ENCODE data around the gene ZMYND8. TPM values are rescaled to one million over a fixed set of nuclear protein-coding genes. Genes with fewer than 3 reads are reported as not detected.

The ZMYND8 gene
- total and polyA plus RNA-seq, 2 of the 8 experiments (the other 6 are each of a cell fraction or from before 2014, with no cell fraction given) = 50.5 to 163 TPM

- H2AK5ac ChIP-seq (ENCODE audit: low read depth, low read length) = no peak overlapping the region
- no peak overlapping the region for H3K4me2 ChIP-seq (ENCODE audit: insufficient read depth in 1 of 2, low read depth in 2 of 2, low read length in 2 of 2)
- no peak overlapping the region for H2BK5ac ChIP-seq (ENCODE audit: low read depth, low read length)
- H4K8ac ChIP-seq (ENCODE audit: extremely low read depth, insufficient read depth, low read length) = no peak overlapping the region
- peaks cover 0 to 9% of the 10 kb centered on the region in 2 experiments; a peak in 1 of 4 replicates for H3K79me2 ChIP-seq (ENCODE audit: control insufficient read depth in 1 of 2, insufficient read depth in 2 of 2, low read length in 2 of 2)
- H3K23ac ChIP-seq (ENCODE audit: insufficient read length) = no peak overlapping the region
- no peaks in the 10 kb centered on the region; a peak in 1 of 7 replicates for H3K4me1 ChIP-seq (replicated peaks in 1 of 4; ENCODE audit: control insufficient read depth in 3 of 4, insufficient read depth in 4 of 4, low read length in 3 of 4)
- TF ChIP-seq GABPA (IDR thresholded peaks at IDR 0.05; ENCODE audit: borderline replicate concordance, insufficient read depth, low read length) (no peak), GTF2F1 (IDR thresholded peaks at IDR 0.05; ENCODE audit: borderline replicate concordance, low read depth, low read length) (no peak), TBP (IDR thresholded peaks at IDR 0.05; ENCODE audit: low read depth, low read length) (no peak), EGR1 (IDR thresholded peaks at IDR 0.05; ENCODE audit: borderline replicate concordance, low read depth, low read length) (no peak), CHD2 (IDR thresholded peaks at IDR 0.05; ENCODE audit: low read length) (no peak), TCF12 (IDR thresholded peaks at IDR 0.05; ENCODE audit: low read depth, low read length) (no peak), BACH1 (IDR thresholded peaks at IDR 0.05; ENCODE audit: low read length) (no peak)
- H4K5ac ChIP-seq (ENCODE audit: insufficient read length, low read depth, low read length) = no peak overlapping the region
- no peaks in the 10 kb centered on the region for H3K27me3 ChIP-seq (replicated peaks in 1 of 4; ENCODE audit: control insufficient read depth in 3 of 4, extremely low read depth in 1 of 4, insufficient read depth in 3 of 4, low read length in 3 of 4)
- CTCF ChIA-PET (ENCODE audit: partially characterized antibody) = interaction anchor here (0.9 to 1.3 kb wide), 5 partner anchors 10 to 156 kb away, joined by 3 to 7 read pairs (median 3); no protein-coding TSS in a partner anchor
- 96% methylated on average over 9 of the region's 9 CpGs; no CpG with 5 or more reads in 1 of the 2 experiments for WGBS, 2 experiments (ENCODE audit: extremely low coverage in 1 of 2, insufficient coverage in 1 of 2, insufficient read length in 1 of 2, insufficient replicate concordance in 2 of 2, low coverage in 1 of 2, low lambda C conversion rate in 2 of 2, missing lambda C conversion rate in 1 of 2)
- peaks cover 43 to 98% (median 68%) of the 10 kb centered on the region in 4 experiments for H3K36me3 ChIP-seq (ENCODE audit: control insufficient read depth in 2 of 4, insufficient read depth in 4 of 4, low read length in 3 of 4)
- no peak overlapping the region for H3K4ac ChIP-seq (replicated peaks; ENCODE audit: insufficient read length, low read depth, low read length)
- no peak overlapping the region for H3K27ac ChIP-seq (ENCODE audit: low read depth, low read length)
- peaks cover 3% of the 10 kb centered on the region; the same call in 1 of the 2 replicates for H3K79me1 ChIP-seq (ENCODE audit: low read depth, low read length)
- no peaks in the 10 kb centered on the region for H3K23me2 ChIP-seq (ENCODE audit: low read depth, low read length)
- no peak overlapping the region for H2BK20ac ChIP-seq (ENCODE audit: low read length)
- DNase-seq (ENCODE audit: low read depth in 1 of 2, low spot score in 2 of 2) = no peak
- no peak overlapping the region for H2AFZ ChIP-seq (ENCODE audit: low read length)
- H3K56ac ChIP-seq (replicated peaks; ENCODE audit: insufficient read length, low read depth, low read length) = no peak overlapping the region
- no peak overlapping the region for H2BK15ac ChIP-seq (ENCODE audit: low read length)
- H3K9ac ChIP-seq (replicated peaks in 1 of 4; ENCODE audit: extremely low read depth in 1 of 4, low read depth in 3 of 4, low read length in 3 of 4) = no peak overlapping the region
- no peaks in the 10 kb centered on the region for H4K20me1 ChIP-seq (replicated peaks in 1 of 2; ENCODE audit: control insufficient read depth in 1 of 2, insufficient read depth in 2 of 2, low read length in 2 of 2)
- H2BK120ac ChIP-seq (replicated peaks; ENCODE audit: low read depth, low read length) = no peak overlapping the region
- no peak overlapping the region for H2BK12ac ChIP-seq (ENCODE audit: low read depth, low read length)
- no peak overlapping the region for H3K14ac ChIP-seq (ENCODE audit: insufficient read length)
- H3K9me3 ChIP-seq (ENCODE audit: insufficient read depth in 2 of 2, low read depth in 1 of 2, low read length in 1 of 2) = no peaks in the 10 kb centered on the region
- H3K4me3 ChIP-seq (ENCODE audit: extremely low read depth in 1 of 4, insufficient read depth in 2 of 4, low read depth in 3 of 4, low read length in 4 of 4) = no peak overlapping the region
- no peak for FAIRE-seq
- H4K91ac ChIP-seq (replicated peaks; ENCODE audit: insufficient read length, low read length) = no peak overlapping the region
- H3K18ac ChIP-seq (ENCODE audit: extremely low read depth, low read length) = no peak overlapping the region
- POLR2A ChIA-PET (ENCODE audit: partially characterized antibody) = interaction anchor here (1.1 to 1.7 kb wide), 2 partner anchors 9 to 47 kb away, joined by 3 read pairs; no protein-coding TSS in a partner anchor
Observed at GRCh38 chr20:47227576-47227975, 128.9 kb downstream of the ZMYND8 start.

Measured in H1 (cell line).